Kidney (tissue), 14 donors: ENCODE results near the gene PPM1H. TPM values are rescaled to one million over a fixed set of nuclear protein-coding genes. Genes with fewer than 3 reads are reported as not detected.

Experiments used
- DNase-seq, 5 donors: peaks; one replicate each; pipeline ENCODE4 v3.0.0-alpha.2; 2013 to 2020
- FAIRE-seq: peaks from 2 replicates; lab custom pipeline; 2012; peaks lifted over from hg19 to GRCh38; lab: Jason Lieb, UNC
- H3K27ac ChIP-seq, 2 donors: one replicate each; pipeline ENCODE4 v1.7.0; 2013; ENCODE audit warnings: low read depth in 2 of 2, low read length in 2 of 2, inconsistent platforms in 1 of 2
- H3K27me3 ChIP-seq: one replicate; pipeline ENCODE4 v1.7.1; 2013; ENCODE audit warnings: low read length, inconsistent platforms; ENCODE audit not compliant: control insufficient read depth, insufficient read depth
- H3K36me3 ChIP-seq, 3 donors: one replicate each; pipeline versions ENCODE4 v1.7.0 to v1.7.1; 2013; ENCODE audit warnings: low read length in 3 of 3, control low read depth in 1 of 3, inconsistent platforms in 1 of 3; ENCODE audit not compliant: insufficient read depth in 3 of 3, control insufficient read depth in 2 of 3
- H3K4me1 ChIP-seq, 3 donors: one replicate each; pipeline versions ENCODE4 v1.7.0 to v1.7.1; 2013; ENCODE audit warnings: low read length in 3 of 3, inconsistent platforms in 1 of 3, low read depth in 1 of 3; ENCODE audit not compliant: control insufficient read depth in 2 of 3, insufficient read depth in 2 of 3
- H3K4me3 ChIP-seq, 3 donors: one replicate each; pipeline versions ENCODE4 v1.7.0 to v1.8.1; 2013; ENCODE audit warnings: low read length in 3 of 3, control low read depth in 1 of 3, inconsistent platforms in 1 of 3
- H3K9ac ChIP-seq, 3 donors: one replicate each; pipeline versions ENCODE4 v1.7.0 to v1.7.1; 2013; ENCODE audit warnings: low read length in 3 of 3, control low read depth in 1 of 3, inconsistent platforms in 1 of 3
- H3K9me3 ChIP-seq, 3 donors: one replicate each; pipeline versions ENCODE4 v1.7.0 to v1.7.1; 2013; ENCODE audit warnings: low read length in 3 of 3, control low read depth in 1 of 3, inconsistent platforms in 1 of 3; ENCODE audit not compliant: control insufficient read depth in 2 of 3, insufficient read depth in 1 of 3
- intact Hi-C: fragments of 100-400 bp; cut with DNase I; formaldehyde crosslinking; loops from one replicate; pipeline ENCODE4 v1.11.1; 2022
- polyA plus RNA-seq: library from polyadenylated mRNA; stranded (reverse); fragments of 350-450 nt; fragmentation: Illumina TruSeq; extraction: RNeasy Lipid Tissue Mini Kit (QIAGEN cat#74804); gene quantifications from one replicate; pipeline ENCODE4 v1.2.3, GENCODE V29; 2014; ENCODE audit warnings: low read depth, low replicate concordance; ENCODE audit not compliant: insufficient read depth
- total RNA-seq: library from RNA; stranded (reverse); fragmentation: NEBNext Ultra II Directional; extraction: Animal tissue kit (Norgen Biotek cat#: 25700); gene quantifications from one replicate; pipeline ENCODE4 v1.2.1, GENCODE V29; 2021
- TF ChIP-seq, protein P1 (sequence below): IDR thresholded peaks from 3 replicates; pipeline ENCODE4 v1.5.1; 2012; ENCODE audit warnings: mild to moderate bottlenecking, moderate library complexity, borderline replicate concordance; ENCODE audit not compliant: insufficient read depth; ENCODE audit errors: extremely low read depth
- donor health status: control.
- donor health status: control.
- donor health status: control.
- donor health status: control.
- donor health status: control.
- donor health status: DM: yes; HTN: yes; CAD: no.
- donor health status: Normal renal cell carcinoma (clear cell type).

Gene PPM1H
- total and polyA plus RNA-seq, 2 donors from 2014 or later: 8.7 to 25.0 TPM

GRCh38 chr12:62750941-62751809 is 183.8 kb downstream of the PPM1H start:
- DNase-seq (no peak), FAIRE-seq (no peak)
- Histone ChIP-seq H3K4me3 (no peak overlapping the region), H3K27me3 (no peaks in the 10 kb centered on the region), H3K9ac (no peak overlapping the region), H3K27ac (no peak overlapping the region), H3K36me3 (no peaks in the 10 kb centered on the region), H3K4me1 (no peaks in the 10 kb centered on the region), H3K9me3 (no peaks in the 10 kb centered on the region)
- TF ChIP-seq, protein P1, sequence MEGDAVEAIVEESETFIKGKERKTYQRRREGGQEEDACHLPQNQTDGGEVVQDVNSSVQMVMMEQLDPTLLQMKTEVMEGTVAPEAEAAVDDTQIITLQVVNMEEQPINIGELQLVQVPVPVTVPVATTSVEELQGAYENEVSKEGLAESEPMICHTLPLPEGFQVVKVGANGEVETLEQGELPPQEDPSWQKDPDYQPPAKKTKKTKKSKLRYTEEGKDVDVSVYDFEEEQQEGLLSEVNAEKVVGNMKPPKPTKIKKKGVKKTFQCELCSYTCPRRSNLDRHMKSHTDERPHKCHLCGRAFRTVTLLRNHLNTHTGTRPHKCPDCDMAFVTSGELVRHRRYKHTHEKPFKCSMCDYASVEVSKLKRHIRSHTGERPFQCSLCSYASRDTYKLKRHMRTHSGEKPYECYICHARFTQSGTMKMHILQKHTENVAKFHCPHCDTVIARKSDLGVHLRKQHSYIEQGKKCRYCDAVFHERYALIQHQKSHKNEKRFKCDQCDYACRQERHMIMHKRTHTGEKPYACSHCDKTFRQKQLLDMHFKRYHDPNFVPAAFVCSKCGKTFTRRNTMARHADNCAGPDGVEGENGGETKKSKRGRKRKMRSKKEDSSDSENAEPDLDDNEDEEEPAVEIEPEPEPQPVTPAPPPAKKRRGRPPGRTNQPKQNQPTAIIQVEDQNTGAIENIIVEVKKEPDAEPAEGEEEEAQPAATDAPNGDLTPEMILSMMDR: no peak
- intact Hi-C loops: no loop called here

- no peak for FAIRE-seq
- TF ChIP-seq, protein P1: no peak
- no peak for DNase-seq
Observed at GRCh38 chr12:62749586-62749985, 185.4 kb downstream of the PPM1H start.

DNA sequence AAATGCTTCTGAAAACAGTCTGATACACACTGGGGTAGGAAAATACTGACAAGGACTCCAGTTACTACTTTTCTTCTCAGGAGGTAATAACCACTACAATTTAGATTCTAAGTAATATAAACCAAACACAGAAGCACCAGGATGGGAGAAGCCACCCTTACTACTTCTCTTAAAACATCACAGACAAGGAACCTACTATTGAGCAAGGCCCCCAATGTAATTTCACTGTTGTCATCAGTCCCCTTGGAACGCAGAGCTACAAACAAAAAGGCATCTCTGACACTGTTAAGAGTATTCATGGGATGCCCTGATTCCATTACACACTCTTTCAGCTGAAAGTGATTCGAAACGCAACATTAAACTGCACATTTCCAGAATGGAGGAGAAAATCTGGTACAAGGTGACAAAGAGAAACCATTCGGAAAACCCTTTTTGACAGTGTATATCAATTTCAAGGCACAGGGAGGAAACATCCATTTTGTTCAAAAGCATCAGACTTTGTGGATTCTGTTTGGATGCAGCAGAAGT is 185.9 kb downstream of the PPM1H start:
- Histone ChIP-seq H3K4me1 (no peaks in the 10 kb centered on the region), H3K36me3 (no peaks in the 10 kb centered on the region), H3K4me3 (no peak overlapping the region), H3K9me3 (no peaks in the 10 kb centered on the region), H3K27me3 (no peaks in the 10 kb centered on the region), H3K9ac (no peak overlapping the region), H3K27ac (no peak overlapping the region)
- no peak for FAIRE-seq
- intact Hi-C loops: no loop called here
- TF ChIP-seq, protein P1: no peak
- peak in 2 of 5 donors; percentile 61 to 68 for DNase-seq

More at GRCh38 chr12:62749586-62749985, 185.4 kb downstream of the PPM1H start:
- no peaks in the 10 kb centered on the region for H3K9me3 ChIP-seq
- H3K27ac ChIP-seq: no peak overlapping the region
- no peak overlapping the region for H3K9ac ChIP-seq
- no peaks in the 10 kb centered on the region for H3K4me1 ChIP-seq
- intact Hi-C loops: no loop called here
- H3K4me3 ChIP-seq: no peak overlapping the region
- no peaks in the 10 kb centered on the region for H3K27me3 ChIP-seq
- H3K36me3 ChIP-seq: no peaks in the 10 kb centered on the region
